Ovary (tissue), 9 donors: ENCODE data around the gene OR4D2. TPM values are rescaled to one million over a fixed set of nuclear protein-coding genes. Genes with fewer than 3 reads are reported as not detected.

ENCODE experiments used
- DNase-seq, 5 donors: peaks; one replicate each; pipeline ENCODE4 v3.0.0-alpha.2; 2019 to 2020
- H3K27ac ChIP-seq, 2 donors: fragments of 200-600 bp; one replicate each; pipeline versions ENCODE4 v1.5.1 to v1.8.0; 2019 to 2022
- H3K27me3 ChIP-seq: fragments of 200-600 bp; one replicate; pipeline ENCODE4 v1.8.0; 2022
- H3K36me3 ChIP-seq: fragments of 200-600 bp; sonication (generic); one replicate; pipeline ENCODE4 v1.5.1; 2019
- H3K4me1 ChIP-seq: one replicate; pipeline ENCODE4 v1.8.1; 2013; ENCODE audit warnings: mild to moderate bottlenecking, moderate library complexity; ENCODE audit not compliant: insufficient read depth
- H3K4me3 ChIP-seq: fragments of 200-600 bp; sonication (generic); one replicate; pipeline ENCODE4 v1.5.1; 2017
- H3K9me3 ChIP-seq, 2 donors: fragments of 200-600 bp in 1 of 2; sonication (generic) in 1 of 2; one replicate each; pipeline versions ENCODE4 v1.5.1 to v1.8.1; 2013 to 2019; ENCODE audit warnings: mild to moderate bottlenecking in 1 of 2, moderate library complexity in 1 of 2
- CTCF ChIP-seq, 3 donors: fragments of 450-650 bp in 2 of 3; fragments of 200-600 bp in 1 of 3; IDR thresholded peaks; one replicate each; pipeline versions ENCODE4 v1.5.1 to v1.8.0; 2016 to 2022; ENCODE audit warnings: antibody characterized with exemption in 3 of 3, mild to moderate bottlenecking in 1 of 3
- EP300 ChIP-seq: sonication (generic); formaldehyde crosslinking; IDR thresholded peaks from one replicate; pipeline ENCODE4 v1.6.1; 2017; ENCODE audit warnings: antibody characterized with exemption
- POLR2A ChIP-seq: fragments of 450-650 bp; IDR thresholded peaks from one replicate; pipeline ENCODE4 v1.6.1; 2017; ENCODE audit warnings: antibody characterized with exemption, mild to moderate bottlenecking, moderate library complexity
- WGBS, 3 donors: extraction: QIAGEN DNeasy Blood & Tissue Kit in 1 of 3; methylation state at CpG; one replicate each; pipeline versions ENCODE4 v1.1.5 to v1.1.7; 2013 to 2017; 5-methylcytosine and 5-hydroxymethylcytosine counted together
- intact Hi-C, 4 donors: fragments of 100-400 bp; cut with DNase I; formaldehyde crosslinking; loops; one replicate each; pipeline versions ENCODE4 v1.11.0 to v1.15.1; 2022 to 2023
- polyA plus RNA-seq, 2 donors: library from polyadenylated mRNA; stranded (reverse); fragments of 200-250 nt in 1 of 2; fragments of 350-450 nt in 1 of 2; fragmentation: Illumina TruSeq in 1 of 2; extraction: RNeasy Lipid Tissue Mini Kit (QIAGEN cat#74804) in 1 of 2; gene quantifications; one replicate each; pipeline ENCODE4 v1.2.3, GENCODE V29; 2013 to 2014
- total RNA-seq, 7 donors: library from RNA; depleted of rRNA in 2 of 7; stranded (reverse); fragments of >200 nt in 2 of 7; fragmentation: NEBNext Ultra II Directional in 3 of 7; extraction: Animal tissue kit (Norgen Biotek cat#: 25700) in 3 of 7; gene quantifications; one replicate each; pipeline versions ENCODE4 v1.1.0 to v1.2.4, GENCODE V29; 2016 to 2023
- donor health status: DM: no; HTN: no; CAD: no; lungs with moderate emphysema.
- donor health status: DM: no; HTN: no; CAD: no.
- donor health status: Bipolar disorder and iron deficiency.
- donor health status: DM: yes; HTN: yes; CAD: no.
- donor health status: DM: no; HTN: no; CAD: no.
- donor health status: DM: yes; HTN: yes; CAD: no.

Gene OR4D2
- total and polyA plus RNA-seq, 9 donors: not detected

- Histone ChIP-seq H3K36me3 (no peaks in the 10 kb centered on the region), H3K27ac (no peak overlapping the region), H3K27me3 (no peaks in the 10 kb centered on the region), H3K4me1 (no peaks in the 10 kb centered on the region), H3K9me3 (no peaks in the 10 kb centered on the region), H3K4me3 (no peak overlapping the region)
- 81 to 82% (median 82%) methylated on average over 3 of the region's 3 CpGs for WGBS, 3 donors
- no peak for DNase-seq
- TF ChIP-seq POLR2A (no peak), EP300 (no peak), CTCF (IDR thresholded peaks at IDR 0.05) (no peak)
- intact Hi-C loops: no loop called here
Measured at GRCh38 chr17:58217766-58218165, 51.0 kb downstream of the OR4D2 start.

- intact Hi-C loops: no loop called here
- H3K9me3 ChIP-seq: no peaks in the 10 kb centered on the region
- no peaks in the 10 kb centered on the region for H3K27me3 ChIP-seq
- no peaks in the 10 kb centered on the region for H3K36me3 ChIP-seq
- H3K4me3 ChIP-seq: peak within 1 kb of the TSS; percentile 74
- H3K27ac ChIP-seq: peak within 1 kb of the TSS in 1 of 2 donors; percentile 50
- H3K4me1 ChIP-seq: no peaks in the 10 kb centered on the region
- WGBS, 3 donors: 1 to 2% (median 1%) methylated on average over 47 to 56 of the region's 56 CpGs
- DNase-seq: peak; percentile 89 to 97 (median 93)
- TF ChIP-seq POLR2A (peak; percentile 52), CTCF (IDR thresholded peaks at IDR 0.05) (peak; percentile 66 to 77 (median 72)), EP300 (no peak)
Measured at GRCh38 chr17:58219007-58219788, 52.4 kb downstream of the OR4D2 start, which contains the start of gene MKS1. Gene MKS1 (minus strand): TSS chr17:58219255. CDS start chr17:58219230, 25 bp downstream.

GRCh38 chr17:58219789-58220183, 53.0 kb downstream of the OR4D2 start:
- H3K36me3 ChIP-seq: no peaks in the 10 kb centered on the region
- DNase-seq: no peak
- intact Hi-C loops: no loop called here
- 60 to 70% (median 61%) methylated on average over 7 of the region's 7 CpGs for WGBS, 3 donors
- no peaks in the 10 kb centered on the region for H3K9me3 ChIP-seq
- H3K27me3 ChIP-seq: no peaks in the 10 kb centered on the region
- no peak for TF ChIP-seq POLR2A
- TF ChIP-seq CTCF (IDR thresholded peaks at IDR 0.05): no peak
- no peak for TF ChIP-seq EP300
- H3K4me1 ChIP-seq: no peaks in the 10 kb centered on the region
- H3K27ac ChIP-seq: no peak overlapping the region
- peak overlapping the region; percentile 74 for H3K4me3 ChIP-seq

Other genes with a start within 250 kb of the OR4D2 start
- gene CUEDC1, start 211.6 kb upstream of the OR4D2 start, total RNA-seq: 10 to 100 TPM in 6 of 7 donors, 1 to 10 TPM in 1; 6.7 to 30.2 (median 22.9) TPM
- gene CUEDC1, start 211.6 kb upstream of the OR4D2 start, polyA plus RNA-seq: 10 to 100 TPM; 14.2 to 18.6 TPM
- 10 to 100 TPM; 58.6 to 83.5 (median 72.4) TPM for gene VEZF1, start 178.7 kb upstream of the OR4D2 start, total RNA-seq
- gene VEZF1, start 178.7 kb upstream of the OR4D2 start, polyA plus RNA-seq: 10 to 100 TPM; 31.6 to 70.2 TPM
- gene SRSF1, start 159.7 kb upstream of the OR4D2 start, total RNA-seq: 100 to 1,000 TPM in 6 of 7 donors, 10 to 100 TPM in 1; 89.8 to 184 (median 159) TPM
- 100 to 1,000 TPM in 1 of 2 donors, 10 to 100 TPM in 1; 77.8 to 157 TPM for gene SRSF1, start 159.7 kb upstream of the OR4D2 start, polyA plus RNA-seq
- 10 to 100 TPM; 11.0 to 42.5 (median 34.1) TPM for gene DYNLL2, start 83.6 kb upstream of the OR4D2 start, total RNA-seq
- 10 to 100 TPM; 18.4 to 51.1 TPM for gene DYNLL2, start 83.6 kb upstream of the OR4D2 start, polyA plus RNA-seq
- gene OR4D1, start 18.6 kb upstream of the OR4D2 start, total RNA-seq: not detected
- gene OR4D1, start 18.6 kb upstream of the OR4D2 start, polyA plus RNA-seq: under 1 TPM in 1 of 2 donors, not detected in 1; 0.03 TPM
- gene EPX, start 25.7 kb downstream of the OR4D2 start, total RNA-seq: not detected
- gene EPX, start 25.7 kb downstream of the OR4D2 start, polyA plus RNA-seq: not detected
- gene MKS1, start 52.3 kb downstream of the OR4D2 start, total RNA-seq: 10 to 100 TPM; 10.0 to 26.0 (median 19.9) TPM
- gene MKS1, start 52.3 kb downstream of the OR4D2 start, polyA plus RNA-seq: 10 to 100 TPM; 12.6 to 15.5 TPM
- gene LPO, start 71.6 kb downstream of the OR4D2 start, total RNA-seq: 1 to 10 TPM in 1 of 7 donors, under 1 TPM in 1, not detected in 5; 0.32 to 1.6 TPM
- not detected for gene LPO, start 71.6 kb downstream of the OR4D2 start, polyA plus RNA-seq
- under 1 TPM in 3 of 7 donors, not detected in 4; 0.11 to 0.67 (median 0.15) TPM for gene MPO, start 114.0 kb downstream of the OR4D2 start, total RNA-seq
- under 1 TPM; 0.02 to 0.05 TPM for gene MPO, start 114.0 kb downstream of the OR4D2 start, polyA plus RNA-seq
- 10 to 100 TPM; 22.8 to 49.1 (median 37.5) TPM for gene TSPOAP1, start 161.8 kb downstream of the OR4D2 start, total RNA-seq
- gene TSPOAP1, start 161.8 kb downstream of the OR4D2 start, polyA plus RNA-seq: 10 to 100 TPM in 1 of 2 donors, 1 to 10 TPM in 1; 8.3 to 46.2 TPM
- 10 to 100 TPM; 43.7 to 73.6 (median 50.0) TPM for gene SUPT4H1, start 185.2 kb downstream of the OR4D2 start, total RNA-seq
- 100 to 1,000 TPM in 1 of 2 donors, 10 to 100 TPM in 1; 86.2 to 182 TPM for gene SUPT4H1, start 185.2 kb downstream of the OR4D2 start, polyA plus RNA-seq